Activated T-helper 1 cell treated with anti-CD3 and anti-CD28 coated beads, Interleukin-12 subunit alpha, Interleukin-12 subunit beta, Interleukin-2, Interleukin-4 antibody, amounts not matched to agents 30 ng/mL and 10 ng/mL and 1 ng/mL, durations not matched to agents 14 hours and 24 hours and 36 hours (primary cell): Measurements from ENCODE around the gene KDM4C. TPM values are rescaled to one million over a fixed set of nuclear protein-coding genes. Genes with fewer than 3 reads are reported as not detected.

ENCODE experiments used
- DNase-seq: peaks from one replicate; pipeline ENCODE4 v3.0.0; 2021; ENCODE audit warnings: low spot score
- H3K27ac Mint-ChIP-seq: one replicate; pipeline ENCODE4 v1.8.0; 2021; ENCODE audit warnings: mild to moderate bottlenecking, mixed read lengths
- H3K27me3 Mint-ChIP-seq: one replicate; pipeline ENCODE4 v1.8.0; 2022; ENCODE audit warnings: mild to moderate bottlenecking, moderate library complexity, mixed read lengths; ENCODE audit not compliant: insufficient read depth
- H3K36me3 Mint-ChIP-seq: one replicate; pipeline ENCODE4 v1.8.0; 2021; ENCODE audit warnings: low read depth, mixed read lengths
- H3K4me1 Mint-ChIP-seq: one replicate; pipeline ENCODE4 v1.8.0; 2021; ENCODE audit warnings: low read depth, mixed read lengths
- H3K4me3 Mint-ChIP-seq: one replicate; pipeline ENCODE4 v1.8.0; 2021; ENCODE audit warnings: mild to moderate bottlenecking, moderate library complexity, mixed read lengths
- H3K9me3 Mint-ChIP-seq: one replicate; pipeline ENCODE4 v1.8.0; 2021; ENCODE audit warnings: mixed read lengths
- intact Hi-C: fragments of 100-400 bp; cut with micrococcal nuclease; formaldehyde crosslinking; loops from one replicate; pipeline ENCODE4 v1.15.1; 2024
- total RNA-seq: library from RNA; stranded (reverse); gene quantifications from 2 replicates; pipeline ENCODE4 v1.2.3, GENCODE V29; 2022

Gene KDM4C
- total RNA-seq, 1 donor from 2014 or later = 35.9 TPM

- DNase-seq = peak; percentile 24
- Mint-ChIP-seq H3K4me3 (peak overlapping the region; percentile 1), H3K27ac (peak overlapping the region; percentile 15), H3K4me1 (peaks cover 23% of the 10 kb centered on the region), H3K9me3 (no peaks in the 10 kb centered on the region), H3K36me3 (peaks cover 5% of the 10 kb centered on the region), H3K27me3 (no peaks in the 10 kb centered on the region)
- intact Hi-C loops = no loop called here
These were observed 392.5 kb downstream of the KDM4C start for GRCh38 chr9:7150153-7150890.

GRCh38 chr9:7153134-7153533, 395.4 kb downstream of the KDM4C start:
- Mint-ChIP-seq H3K27me3 (no peaks in the 10 kb centered on the region), H3K36me3 (peaks cover 15% of the 10 kb centered on the region), H3K4me3 (no peak overlapping the region), H3K9me3 (no peaks in the 10 kb centered on the region), H3K4me1 (peaks cover 23% of the 10 kb centered on the region), H3K27ac (no peak overlapping the region)
- DNase-seq = no peak
- intact Hi-C loops = no loop called here

GRCh38 chr9:7153566-7153965, 395.8 kb downstream of the KDM4C start:
- DNase-seq = no peak
- Mint-ChIP-seq H3K27me3 (no peaks in the 10 kb centered on the region), H3K36me3 (peaks cover 19% of the 10 kb centered on the region), H3K9me3 (no peaks in the 10 kb centered on the region), H3K4me1 (peaks cover 23% of the 10 kb centered on the region), H3K27ac (no peak overlapping the region), H3K4me3 (no peak overlapping the region)
- intact Hi-C loops = no loop called here

GRCh38 chr9:7154003-7154619, 396.3 kb downstream of the KDM4C start:
- no peaks in the 10 kb centered on the region for H3K9me3 Mint-ChIP-seq
- peaks cover 21% of the 10 kb centered on the region for H3K4me1 Mint-ChIP-seq
- H3K27ac Mint-ChIP-seq = no peak overlapping the region
- H3K36me3 Mint-ChIP-seq = peaks cover 20% of the 10 kb centered on the region
- no peaks in the 10 kb centered on the region for H3K27me3 Mint-ChIP-seq
- no peak overlapping the region for H3K4me3 Mint-ChIP-seq
- no peak for DNase-seq
- intact Hi-C loops = no loop called here

DNA sequence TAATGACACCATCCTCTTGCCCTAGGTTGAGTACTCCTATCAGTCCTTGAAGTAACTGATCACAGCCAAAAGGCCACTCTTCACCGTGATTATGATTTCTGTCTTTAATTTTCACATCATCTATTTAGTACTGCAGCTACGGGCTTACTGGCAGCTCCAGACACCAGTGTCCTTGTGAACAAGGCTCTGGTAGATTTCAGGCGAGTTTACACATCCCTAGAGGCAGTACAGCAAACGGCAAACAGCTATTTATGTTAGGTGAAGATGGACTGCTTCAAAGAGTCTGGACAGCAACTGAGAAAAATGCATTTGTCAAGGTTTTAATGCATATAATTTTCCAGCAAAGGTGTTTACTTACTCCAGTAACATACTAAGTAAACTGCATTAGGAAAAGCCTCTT, 396.9 kb downstream of the KDM4C start:
- H3K9me3 Mint-ChIP-seq = no peaks in the 10 kb centered on the region
- peaks cover 16% of the 10 kb centered on the region for H3K4me1 Mint-ChIP-seq
- no peak for DNase-seq
- intact Hi-C loops = no loop called here
- no peak overlapping the region for H3K27ac Mint-ChIP-seq
- H3K4me3 Mint-ChIP-seq = no peak overlapping the region
- H3K27me3 Mint-ChIP-seq = no peaks in the 10 kb centered on the region
- H3K36me3 Mint-ChIP-seq = peaks cover 20% of the 10 kb centered on the region

DNA sequence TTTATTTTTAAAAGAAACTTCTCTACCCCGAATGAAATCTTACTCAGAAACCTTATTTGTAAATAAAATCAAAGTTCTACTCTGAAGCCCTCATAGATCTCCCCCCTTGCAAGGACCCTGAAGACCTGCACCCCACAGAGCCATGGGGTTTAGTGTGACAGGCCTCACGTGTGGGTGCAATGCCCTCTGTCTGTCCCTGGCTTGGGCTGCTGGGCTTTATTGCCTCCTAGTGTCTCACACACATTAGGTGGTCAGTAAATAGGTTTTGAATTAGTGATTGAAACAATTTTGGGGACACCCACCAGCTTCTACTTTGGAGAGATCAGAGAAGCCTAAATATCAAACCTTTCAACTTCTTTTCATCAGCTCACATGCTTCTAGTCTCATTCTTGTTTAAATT, 403.7 kb downstream of the KDM4C start:
- Mint-ChIP-seq H3K27me3 (no peaks in the 10 kb centered on the region), H3K9me3 (no peaks in the 10 kb centered on the region), H3K36me3 (peaks cover 16% of the 10 kb centered on the region), H3K4me3 (no peak overlapping the region), H3K4me1 (no peaks in the 10 kb centered on the region), H3K27ac (no peak overlapping the region)
- intact Hi-C loops = no loop called here
- DNase-seq = no peak

- H3K27me3 Mint-ChIP-seq = no peaks in the 10 kb centered on the region
- no peak overlapping the region for H3K27ac Mint-ChIP-seq
- H3K4me3 Mint-ChIP-seq = no peak overlapping the region
- intact Hi-C loops = no loop called here
- peaks cover 13% of the 10 kb centered on the region for H3K36me3 Mint-ChIP-seq
- no peaks in the 10 kb centered on the region for H3K4me1 Mint-ChIP-seq
- no peak for DNase-seq
- no peaks in the 10 kb centered on the region for H3K9me3 Mint-ChIP-seq
These were observed 406.2 kb downstream of the KDM4C start for GRCh38 chr9:7163932-7164331.

DNA sequence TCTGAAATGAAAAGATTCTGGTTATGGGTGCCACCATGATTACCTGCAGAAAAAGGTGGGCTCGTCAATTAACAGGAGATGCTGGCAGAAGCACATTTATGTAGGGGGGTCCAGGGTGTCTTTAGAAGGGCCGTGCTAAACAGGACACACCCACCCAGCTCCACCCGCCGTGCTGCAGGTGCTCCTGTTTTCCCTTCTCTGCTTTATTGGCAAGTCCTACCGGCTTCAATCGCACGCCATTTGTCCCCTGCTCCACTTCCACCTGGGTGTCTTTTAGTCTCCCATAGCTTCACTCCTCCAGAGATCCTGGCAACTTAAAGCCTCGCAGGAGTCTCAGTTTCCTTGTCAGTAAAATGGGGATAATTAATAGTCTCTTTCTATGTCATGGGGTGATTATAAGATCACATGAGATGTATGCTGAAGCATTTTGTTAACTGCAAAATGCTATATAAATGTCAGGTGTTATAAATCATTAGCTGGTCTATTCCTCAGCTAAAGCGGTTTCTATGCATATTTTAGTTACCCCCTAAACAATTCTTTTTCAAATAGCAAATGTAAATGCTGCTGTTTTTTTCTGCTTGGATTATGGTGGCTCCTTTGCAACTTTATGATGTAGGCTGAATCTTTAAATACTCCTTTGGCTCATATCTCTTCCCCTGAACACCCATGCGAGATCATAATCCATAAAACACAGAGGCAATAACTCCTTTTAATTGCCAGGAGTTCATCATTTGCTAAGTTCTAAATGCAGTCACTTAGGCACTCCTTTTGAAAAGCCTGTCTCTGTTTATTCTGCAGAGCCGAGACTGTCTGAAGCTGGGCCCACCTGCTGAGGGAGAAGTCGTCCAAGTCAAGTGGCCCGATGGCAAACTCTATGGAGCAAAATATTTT, 406.9 kb downstream of the KDM4C start:
- H3K4me1 Mint-ChIP-seq = no peaks in the 10 kb centered on the region
- no peaks in the 10 kb centered on the region for H3K9me3 Mint-ChIP-seq
- H3K4me3 Mint-ChIP-seq = no peak overlapping the region
- H3K36me3 Mint-ChIP-seq = peaks cover 16% of the 10 kb centered on the region
- H3K27ac Mint-ChIP-seq = no peak overlapping the region
- H3K27me3 Mint-ChIP-seq = no peaks in the 10 kb centered on the region
- DNase-seq = no peak
- intact Hi-C loops = no loop called here

- no peak for DNase-seq
- intact Hi-C loops = no loop called here
- no peaks in the 10 kb centered on the region for H3K4me1 Mint-ChIP-seq
- H3K9me3 Mint-ChIP-seq = no peaks in the 10 kb centered on the region
- peaks cover 19% of the 10 kb centered on the region for H3K36me3 Mint-ChIP-seq
- H3K27me3 Mint-ChIP-seq = no peaks in the 10 kb centered on the region
- no peak overlapping the region for H3K27ac Mint-ChIP-seq
- H3K4me3 Mint-ChIP-seq = no peak overlapping the region
These were observed 407.7 kb downstream of the KDM4C start for GRCh38 chr9:7165331-7165975.

- Mint-ChIP-seq H3K4me3 (no peak overlapping the region), H3K9me3 (no peaks in the 10 kb centered on the region), H3K36me3 (peaks cover 19% of the 10 kb centered on the region), H3K4me1 (no peaks in the 10 kb centered on the region), H3K27me3 (no peaks in the 10 kb centered on the region), H3K27ac (no peak overlapping the region)
- intact Hi-C loops = no loop called here
- DNase-seq = no peak
These were observed 408.3 kb downstream of the KDM4C start for GRCh38 chr9:7166074-7166473.

DNA sequence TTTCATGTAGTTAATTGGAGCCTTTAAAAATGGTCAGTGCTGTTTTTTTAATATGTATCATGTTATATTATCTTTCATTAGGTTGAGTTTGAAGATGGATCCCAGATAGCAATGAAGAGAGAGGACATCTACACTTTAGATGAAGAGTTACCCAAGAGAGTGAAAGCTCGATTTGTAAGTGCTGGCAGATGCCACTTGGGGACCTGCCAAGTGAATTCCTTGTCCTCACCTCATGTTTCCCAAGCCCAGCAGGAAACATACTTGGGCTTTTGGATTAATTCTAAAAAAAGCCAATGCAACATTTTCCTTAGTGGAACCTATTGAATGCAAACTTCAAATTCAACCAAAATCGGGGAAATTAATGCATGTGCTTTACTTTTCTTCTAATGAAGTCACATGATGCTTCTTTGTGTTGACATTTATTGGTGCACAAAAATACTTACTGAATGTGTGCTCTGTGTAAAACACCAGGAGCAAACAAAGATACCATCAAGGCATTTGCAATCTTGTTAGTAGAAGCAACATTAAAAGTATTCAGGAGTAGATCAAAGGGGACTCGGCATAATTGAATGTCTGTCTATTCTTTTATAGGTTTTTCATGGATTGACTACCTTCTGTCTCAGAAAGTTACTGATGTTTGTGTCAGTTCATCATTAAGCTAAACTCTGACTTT, 412.1 kb downstream of the KDM4C start:
- intact Hi-C loops = no loop called here
- Mint-ChIP-seq H3K27ac (no peak overlapping the region), H3K27me3 (no peaks in the 10 kb centered on the region), H3K36me3 (peaks cover 34% of the 10 kb centered on the region), H3K4me3 (no peak overlapping the region), H3K4me1 (peaks cover 16% of the 10 kb centered on the region), H3K9me3 (no peaks in the 10 kb centered on the region)
- DNase-seq = no peak

GRCh38 chr9:7171396-7172153, 413.8 kb downstream of the KDM4C start:
- H3K36me3 Mint-ChIP-seq = peaks cover 32% of the 10 kb centered on the region

More at GRCh38 chr9:7171396-7172153, 413.8 kb downstream of the KDM4C start:
- H3K27me3 Mint-ChIP-seq = no peaks in the 10 kb centered on the region
- no peak overlapping the region for H3K4me3 Mint-ChIP-seq
- H3K9me3 Mint-ChIP-seq = no peaks in the 10 kb centered on the region
- no peak overlapping the region for H3K27ac Mint-ChIP-seq
- intact Hi-C loops = no loop called here
- no peak for DNase-seq
- H3K4me1 Mint-ChIP-seq = peaks cover 20% of the 10 kb centered on the region
